K562 (cell line): Measurements from ENCODE around the gene LIPH. TPM values are rescaled to one million over a fixed set of nuclear protein-coding genes. Genes with fewer than 3 reads are reported as not detected.

Experiments
- ATAC-seq: fragments of 200-7000 bp; cut with Tn5 transposase; 3 replicates; pipeline ENCODE4 v1.9.1; 2020; ENCODE audit warnings: moderate library complexity
- BruUV-seq: library from RNA; stranded (reverse); fragments of 400-500 nt; replicated peaks from 2 replicates; lab custom pipeline; 2021; lab: Mats Ljungman, UMichigan
- CTCF ChIA-PET: fragments of 300-600 bp; formaldehyde crosslinking; extraction: SDS; loops from one replicate; lab custom pipeline; 2021; ENCODE audit warnings: low intra/inter-chr PET ratio; lab: Yijun Ruan, JAX
- POLR2A ChIA-PET: fragments of 300-600, 350-650 bp; sonication (Branson Sonifier 250); formaldehyde crosslinking; extraction: SDS; loops from one replicate; lab custom pipeline; 2021; ENCODE audit warnings: antibody characterized with exemption, inconsistent platforms; lab: Yijun Ruan, JAX
- DNase-seq, 4 experiments: peaks; one replicate each; pipeline versions ENCODE4 v3.0.0 to v3.0.0-alpha.2; 2011 to 2018; ENCODE audit warnings: low spot score in 3 of 4, mixed read lengths in 3 of 4; ENCODE audit errors: extremely low read depth in 1 of 4
- FAIRE-seq: peaks from 2 replicates; lab custom pipeline; 2011; peaks lifted over from hg19 to GRCh38; lab: Jason Lieb, UNC
- H2AFZ ChIP-seq: 2 replicates; pipeline ENCODE4 v1.6.0; 2011; ENCODE audit warnings: low read depth, low read length, control low read depth, inconsistent platforms
- H3K27ac ChIP-seq: fragments of 200-600 bp; 3 replicates; pipeline ENCODE4 v1.8.0; 2011; ENCODE audit warnings: low read depth, mild to moderate bottlenecking, control low read depth, inconsistent platforms, low read length, moderate library complexity, mixed read lengths; ENCODE audit errors: extremely low read depth
- H3K27me3 ChIP-seq, 2 experiments: fragments of 300-600 bp in 1 of 2; 2 replicates in 1 of 2; 3 replicates in 1 of 2; pipeline versions ENCODE4 v1.6.0 to v1.8.0; 2011; ENCODE audit warnings: inconsistent platforms in 2 of 2, low read length in 2 of 2, mild to moderate bottlenecking in 1 of 2, mixed read lengths in 1 of 2, moderate library complexity in 1 of 2; ENCODE audit not compliant: control insufficient read depth in 2 of 2, insufficient read depth in 2 of 2
- H3K36me3 ChIP-seq: fragments of 300-600 bp; 3 replicates; pipeline ENCODE4 v1.8.0; 2011; ENCODE audit warnings: mild to moderate bottlenecking, low read length, inconsistent platforms; ENCODE audit not compliant: control insufficient read depth, insufficient read depth
- H3K4me1 ChIP-seq, 2 experiments: fragments of 200-600 bp in 1 of 2; replicated peaks in 1 of 2; 2 replicates in 1 of 2; 3 replicates in 1 of 2; pipeline versions ENCODE4 v1.5.1 to v1.8.0; 2011; ENCODE audit warnings: inconsistent platforms in 2 of 2, low read length in 2 of 2, mild to moderate bottlenecking in 1 of 2, mixed read lengths in 1 of 2, moderate library complexity in 1 of 2; ENCODE audit not compliant: control insufficient read depth in 2 of 2, insufficient read depth in 2 of 2
- H3K4me2 ChIP-seq: 2 replicates; pipeline ENCODE4 v1.6.1; 2011; ENCODE audit warnings: low read length, control low read depth, inconsistent platforms, mixed read lengths; ENCODE audit not compliant: insufficient read depth
- H3K4me3 ChIP-seq: fragments of 200-600 bp; sonication (generic), shearing (Covaris generic); 2 replicates; pipeline ENCODE4 v1.5.1; 2016; ENCODE audit warnings: control low read depth, inconsistent platforms
- H3K79me2 ChIP-seq: fragments of 200-600 bp; 3 replicates; pipeline ENCODE4 v1.8.0; 2011; ENCODE audit warnings: low read length, inconsistent platforms; ENCODE audit not compliant: control insufficient read depth, insufficient read depth
- H3K9ac ChIP-seq, 2 experiments: 2 replicates each; pipeline versions ENCODE4 v1.6.0 to v1.6.1; 2011; ENCODE audit warnings: low read depth in 2 of 2, low read length in 2 of 2, control low read depth in 1 of 2, inconsistent platforms in 1 of 2, mild to moderate bottlenecking in 1 of 2, mixed read lengths in 1 of 2; ENCODE audit not compliant: insufficient read depth in 1 of 2
- H3K9me1 ChIP-seq: one replicate; pipeline ENCODE4 v1.6.0; 2011; ENCODE audit warnings: inconsistent platforms, mild to moderate bottlenecking, low read length, moderate library complexity; ENCODE audit not compliant: control insufficient read depth, insufficient read depth
- H3K9me3 ChIP-seq: replicated peaks from 2 replicates; pipeline ENCODE4 v1.5.1; 2011; ENCODE audit warnings: low read depth, low read length, inconsistent platforms; ENCODE audit not compliant: control insufficient read depth, insufficient read depth
- H4K20me1 ChIP-seq: replicated peaks from 2 replicates; pipeline ENCODE4 v1.6.1; 2011; ENCODE audit warnings: low read length, inconsistent platforms, mixed read lengths; ENCODE audit not compliant: control insufficient read depth, insufficient read depth
- ELK3 ChIP-seq: fragments of 450-650 bp; formaldehyde crosslinking; IDR thresholded peaks from 2 replicates; pipeline ENCODE4 v1.4.0; 2020; ENCODE audit warnings: mild to moderate bottlenecking
- GABPB1 ChIP-seq: sonication (generic); formaldehyde crosslinking; IDR thresholded peaks from 2 replicates; pipeline ENCODE4 v1.8.0; 2022; ENCODE audit warnings: mild to moderate bottlenecking, missing genetic modification reagents
- HMGN3 ChIP-seq: IDR thresholded peaks from 2 replicates; pipeline ENCODE4 v1.6.1; 2011; ENCODE audit warnings: borderline replicate concordance, low read depth, mild to moderate bottlenecking, mixed read lengths, low read length; ENCODE audit not compliant: insufficient read length; ENCODE audit errors: extremely low read depth
- NEUROD1 ChIP-seq: fragments of 150-350 bp; IDR thresholded peaks from 2 replicates; pipeline ENCODE4 v1.6.1; 2014; ENCODE audit warnings: borderline replicate concordance, low read length, low read depth; ENCODE audit not compliant: partially characterized antibody
- PURB ChIP-seq: sonication (generic); formaldehyde crosslinking; IDR thresholded peaks from 2 replicates; pipeline ENCODE4 v1.9.0; 2021; ENCODE audit warnings: low read depth, mild to moderate bottlenecking, missing genetic modification reagents
- SIRT6 ChIP-seq: IDR thresholded peaks from one replicate; pipeline ENCODE4 v1.6.1; 2012; ENCODE audit warnings: low read depth, mild to moderate bottlenecking, control low read depth, inconsistent platforms, low read length, moderate library complexity
- SPI1 ChIP-seq: IDR thresholded peaks from 2 replicates; pipeline ENCODE4 v1.6.1; 2011; ENCODE audit warnings: low read depth, low read length, control low read depth, borderline replicate concordance
- TEAD4 ChIP-seq, 2 experiments: sonication (generic) in 1 of 2; formaldehyde crosslinking in 1 of 2; IDR thresholded peaks; 2 replicates each; pipeline versions ENCODE4 v1.6.1 to v1.8.0; 2012 to 2022; ENCODE audit warnings: borderline replicate concordance in 1 of 2, inconsistent platforms in 1 of 2, low read length in 1 of 2, mild to moderate bottlenecking in 1 of 2, missing genetic modification reagents in 1 of 2
- WGBS: fragments of 100-300 bp; shearing (Covaris generic); methylation state at CpG from one replicate; pipeline ENCODE4 v1.1.6; 2016; ENCODE audit warnings: low coverage, mixed read lengths; ENCODE audit not compliant: insufficient coverage; ENCODE audit errors: missing lambda C conversion rate; 5-methylcytosine and 5-hydroxymethylcytosine counted together
- in situ Hi-C: fragments of 300-500 bp; cut with MboI; formaldehyde crosslinking; loops from 4 replicates; pipeline ENCODE4 v1.15.0; 2018; ENCODE audit warnings: inconsistent platforms, mixed read lengths
- intact Hi-C: fragments of 100-400 bp; cut with micrococcal nuclease; formaldehyde crosslinking; loops from 2 replicates; pipeline ENCODE4 v1.14.2; 2022
- polyA plus RNA-seq, 8 experiments: library from polyadenylated mRNA; depleted of rRNA in 4 of 8; stranded (reverse) in 5 of 8; unstranded in 3 of 8; fragments of >200 nt; fragmentation: Nextera tagmentation in 2 of 8; fragmentation: Illumina TruSeq in 1 of 8; extraction: Ambion mirVana in 2 of 8; extraction: Trizol in 1 of 8; gene quantifications; 2 replicates each; pipeline versions ENCODE4 v1.2.1 to v1.2.3, GENCODE V29; 2011 to 2014; ENCODE audit warnings: inconsistent platforms in 1 of 8, missing spikeins in 1 of 8
- total RNA-seq, 7 experiments: library from RNA; depleted of rRNA in 6 of 7; stranded (reverse); fragments of >200 nt in 6 of 7; fragmentation: Illumina TruSeq in 2 of 7; extraction: Trizol in 2 of 7; gene quantifications; 2 replicates each; pipeline versions ENCODE4 v1.2.1 to v1.2.3, GENCODE V29; 2011 to 2021; ENCODE audit warnings: low replicate concordance in 1 of 7

LIPH gene
- total and polyA plus RNA-seq, 9 of the 15 experiments (the other 6 are each of a cell fraction or from before 2014, with no cell fraction given) = 0.73 to 1.8 (median 1.3) TPM

- no TSS peak for BruUV-seq
- Histone ChIP-seq H3K79me2 (no peaks in the 10 kb centered on the region), H3K27me3 (no peaks in the 10 kb centered on the region), H4K20me1 (no peaks in the 10 kb centered on the region), H3K4me2 (no peak overlapping the region), H3K4me1 (peaks cover 5 to 6% of the 10 kb centered on the region in 2 experiments; a peak in 4 of 5 replicates), H3K9ac (no peak overlapping the region), H3K9me3 (no peaks in the 10 kb centered on the region), H3K27ac (no peak overlapping the region), H3K36me3 (peaks cover 14% of the 10 kb centered on the region), H3K4me3 (no peak overlapping the region), H2AFZ (no peak overlapping the region), H3K9me1 (no peaks in the 10 kb centered on the region)
- no peak for FAIRE-seq
- WGBS = 62% methylated on average over 2 of the region's 2 CpGs
- in situ Hi-C loops = no loop called here
- no peak for DNase-seq
- ATAC-seq = no peak
- ChIA-PET CTCF (no interaction called here), POLR2A (interaction anchor here (1.4 kb wide), 1 partner anchor 19 kb away, joined by 5 read pairs; the partner anchor contains the start of gene TMEM41A)
- intact Hi-C loops = no loop called here
- 0 out of 2 replicates have a peak, but pooled peaks have one; percentile 19 for TF ChIP-seq SPI1
- no peak for TF ChIP-seq ELK3 (CRISPR knock-in tag)
These were observed 72.9 kb downstream of the LIPH start for GRCh38 chr3:185479373-185479945.

- no peaks in the 10 kb centered on the region; the same call in 2 of the 3 replicates for H3K79me2 ChIP-seq
- H3K9me3 ChIP-seq = no peaks in the 10 kb centered on the region
- POLR2A ChIA-PET = interaction anchor here (1.6 kb wide), 1 partner anchor 10 kb away, joined by 5 read pairs; no protein-coding TSS in a partner anchor
- no peak overlapping the region for H3K27ac ChIP-seq
- BruUV-seq = no TSS peak
- 0 out of 2 replicates have a peak overlapping the region, but pooled peaks have one; percentile 3 for H2AFZ ChIP-seq
- no peak for ATAC-seq
- no peaks in the 10 kb centered on the region for H4K20me1 ChIP-seq
- H3K36me3 ChIP-seq = peaks cover 4% of the 10 kb centered on the region
- intact Hi-C loops (no loop called here), in situ Hi-C loops (no loop called here)
- no peak overlapping the region for H3K9ac ChIP-seq
- 16% methylated on average over 3 of the region's 3 CpGs for WGBS
- no peak overlapping the region for H3K4me3 ChIP-seq
- no peak for DNase-seq
- H3K4me1 ChIP-seq = peaks cover 16 to 23% of the 10 kb centered on the region in 2 experiments
- CTCF ChIA-PET = no interaction called here
- H3K27me3 ChIP-seq = no peaks in the 10 kb centered on the region
- H3K9me1 ChIP-seq = no peaks in the 10 kb centered on the region
- H3K4me2 ChIP-seq = no peak overlapping the region
- FAIRE-seq = peak; percentile 42
- no peak for TF ChIP-seq TEAD4 (IDR thresholded peaks at IDR 0.05; ENCODE audit: low read length)
- no peak for TF ChIP-seq TEAD4 (CRISPR knock-in tag; IDR thresholded peaks at IDR 0.05; ENCODE audit: borderline replicate concordance)
- no peak for TF ChIP-seq SIRT6
- no peak for TF ChIP-seq PURB (CRISPR knock-in tag)
- TF ChIP-seq GABPB1 (CRISPR knock-in tag) = no peak
- TF ChIP-seq NEUROD1 = no peak
- no peak for TF ChIP-seq HMGN3
These were observed 75.1 kb downstream of the LIPH start for GRCh38 chr3:185477316-185477715.
